NCI-H345 treated with DMSO at 0.1 percent for 48 hours (cell line): ENCODE measurements around the gene ZNF474.

ENCODE experiments used
- DNase-seq: peaks from one replicate; lab custom pipeline; 2025; ENCODE audit not compliant: unreplicated experiment; lab: John Stamatoyannopoulos, UW

Gene ZNF474

GRCh38 chr5:122153230-122153629 is 23.9 kb downstream of the ZNF474 start:
- DNase-seq: no peak

DNA sequence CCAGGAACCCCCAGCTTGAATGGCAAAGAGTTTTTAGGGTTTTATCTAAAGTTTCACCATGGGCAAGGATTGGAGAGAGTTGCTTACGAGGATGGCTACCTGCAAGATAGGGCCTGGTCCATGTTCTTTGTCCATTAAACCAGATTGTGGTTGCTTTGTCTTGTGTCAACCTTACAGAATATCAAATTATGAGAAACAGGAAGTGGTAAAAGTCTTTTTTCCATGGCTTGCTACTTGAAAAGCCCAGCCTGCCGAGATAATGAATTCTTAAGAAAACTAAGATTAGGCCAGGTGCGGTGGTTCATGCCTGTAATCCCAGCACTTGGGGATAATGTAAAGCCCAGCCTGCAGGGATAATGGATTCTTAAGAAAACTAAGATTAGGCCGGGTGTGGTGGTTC is 24.4 kb downstream of the ZNF474 start:
- DNase-seq: no peak

DNA sequence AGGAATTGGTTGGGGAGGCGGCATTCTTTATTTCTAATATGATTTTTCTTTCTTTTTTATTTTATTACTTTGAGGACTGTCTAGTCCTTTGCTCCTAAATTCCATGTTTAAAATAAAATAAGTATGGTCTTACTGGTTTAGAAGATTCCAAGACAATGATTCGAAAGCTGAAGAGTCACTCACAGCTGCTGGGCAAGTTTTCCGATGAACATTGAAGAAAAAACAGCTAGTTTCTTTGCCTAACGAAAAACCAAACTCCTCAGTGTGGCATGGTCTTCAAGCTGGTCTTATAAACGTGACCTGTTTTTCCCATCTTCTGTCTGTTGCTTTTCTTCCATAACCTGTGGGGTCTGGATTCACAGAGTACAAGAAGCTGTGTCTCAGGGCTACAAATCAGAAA is 25.1 kb downstream of the ZNF474 start:
- no peak for DNase-seq

GRCh38 chr5:122154910-122155309 is 25.6 kb downstream of the ZNF474 start:
- no peak for DNase-seq

- no peak for DNase-seq
Measured at GRCh38 chr5:122155546-122155945, 26.2 kb downstream of the ZNF474 start.

DNA sequence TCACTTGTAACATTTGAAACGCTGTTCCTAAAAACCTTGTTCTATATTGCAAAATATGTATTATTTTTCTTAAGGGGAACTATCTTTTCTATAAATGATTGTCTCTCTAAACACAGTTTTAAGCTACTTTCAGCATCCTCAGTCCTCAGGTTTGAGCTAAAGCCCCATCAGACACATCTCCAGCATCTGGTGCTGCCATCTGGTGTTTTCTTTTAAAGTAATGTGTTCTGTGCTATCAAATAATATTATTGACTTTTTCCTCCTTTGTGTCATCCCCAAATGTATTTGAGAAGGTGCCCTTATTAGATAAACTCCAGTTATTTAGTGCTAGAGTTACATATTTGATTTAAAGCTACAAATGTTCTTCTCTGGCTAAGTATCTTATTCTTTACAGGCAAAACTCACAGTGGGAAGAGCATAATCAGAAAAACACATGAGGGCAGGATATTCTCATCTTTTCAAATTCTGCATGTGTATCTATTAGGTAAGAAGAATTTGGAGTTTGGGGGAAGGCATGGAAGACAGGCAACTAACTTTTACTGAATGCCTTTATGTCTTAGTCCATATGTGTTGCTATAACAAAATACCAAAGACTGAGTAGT is 27.5 kb downstream of the ZNF474 start:
- DNase-seq: peak; percentile 0

DNA sequence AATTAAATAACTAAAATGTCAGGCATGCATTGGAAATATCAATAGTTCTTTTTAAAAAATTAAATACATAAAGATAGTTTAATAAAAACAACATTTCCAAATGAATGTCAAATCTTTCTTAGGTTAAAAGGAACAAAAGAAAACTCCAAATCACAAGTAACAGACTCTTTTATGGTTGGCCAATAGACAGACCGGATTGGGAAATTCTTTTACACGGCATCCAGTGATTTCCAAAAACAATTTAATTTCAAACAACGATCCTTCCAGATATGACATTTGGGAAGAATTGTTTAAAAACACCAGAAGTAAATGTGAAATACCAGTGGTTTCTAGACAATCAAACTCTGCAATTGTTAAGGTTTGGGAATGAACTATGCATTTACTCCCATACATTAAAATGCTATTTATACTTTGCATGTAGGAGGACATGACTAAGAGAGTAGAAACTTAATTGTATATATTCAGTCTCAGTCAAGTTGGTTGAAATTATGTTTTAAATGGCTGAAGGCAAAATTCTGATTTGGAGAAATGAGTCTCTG is 32.8 kb downstream of the ZNF474 start:
- DNase-seq: no peak

- no peak for DNase-seq
Measured at GRCh38 chr5:122163121-122164069, 34.0 kb downstream of the ZNF474 start.

DNA sequence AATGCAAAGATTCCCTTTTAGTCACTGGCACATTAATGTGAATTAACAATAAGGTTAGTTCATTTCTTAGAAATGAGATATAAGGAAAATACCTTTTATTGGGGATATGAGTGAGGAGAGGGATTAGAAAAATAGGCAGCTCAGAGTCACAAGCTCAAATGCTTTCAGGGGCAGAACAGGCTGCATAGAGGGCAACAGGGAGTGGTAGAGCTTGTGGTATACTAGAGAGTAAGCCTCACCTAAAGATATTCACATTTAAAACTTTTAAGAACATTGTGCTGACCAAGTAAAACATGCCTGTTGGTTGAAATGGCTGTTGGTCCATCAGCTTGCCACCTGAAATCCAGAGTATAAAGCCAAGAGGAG is 34.7 kb downstream of the ZNF474 start:
- no peak for DNase-seq

DNA sequence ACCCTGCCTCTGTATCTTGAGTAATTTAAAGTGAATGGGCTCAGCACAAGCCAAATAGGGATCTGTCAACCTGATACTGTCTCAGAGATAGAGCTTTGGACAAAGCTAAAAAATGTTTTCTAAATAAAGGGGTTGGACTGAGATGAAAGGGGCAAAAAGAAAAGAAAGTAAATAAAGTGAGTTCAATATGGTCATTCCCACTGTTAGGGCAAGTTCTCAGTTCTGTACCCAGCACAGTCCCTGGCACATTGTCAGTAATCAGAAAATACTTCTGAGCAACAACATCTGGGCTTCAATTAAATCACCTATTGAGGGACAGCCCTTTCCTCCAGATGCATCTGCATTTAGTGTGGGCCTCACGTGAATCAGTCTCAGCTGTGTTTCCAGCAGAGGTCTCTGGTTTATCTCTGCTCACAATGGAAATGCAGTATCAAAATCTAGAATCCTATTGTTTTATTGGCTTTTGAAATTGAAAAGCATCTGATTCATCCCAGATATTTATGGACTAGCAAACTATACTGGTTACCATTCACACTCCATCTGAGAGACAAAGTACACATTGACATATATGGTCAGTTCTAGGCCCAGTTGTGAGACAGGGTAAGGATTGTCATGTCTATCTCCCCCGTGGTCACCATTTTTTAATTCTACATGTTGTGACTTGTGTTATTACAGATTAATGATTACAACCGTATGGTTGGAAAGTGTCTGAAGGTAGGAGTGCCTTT is 35.6 kb downstream of the ZNF474 start:
- DNase-seq: no peak

DNA sequence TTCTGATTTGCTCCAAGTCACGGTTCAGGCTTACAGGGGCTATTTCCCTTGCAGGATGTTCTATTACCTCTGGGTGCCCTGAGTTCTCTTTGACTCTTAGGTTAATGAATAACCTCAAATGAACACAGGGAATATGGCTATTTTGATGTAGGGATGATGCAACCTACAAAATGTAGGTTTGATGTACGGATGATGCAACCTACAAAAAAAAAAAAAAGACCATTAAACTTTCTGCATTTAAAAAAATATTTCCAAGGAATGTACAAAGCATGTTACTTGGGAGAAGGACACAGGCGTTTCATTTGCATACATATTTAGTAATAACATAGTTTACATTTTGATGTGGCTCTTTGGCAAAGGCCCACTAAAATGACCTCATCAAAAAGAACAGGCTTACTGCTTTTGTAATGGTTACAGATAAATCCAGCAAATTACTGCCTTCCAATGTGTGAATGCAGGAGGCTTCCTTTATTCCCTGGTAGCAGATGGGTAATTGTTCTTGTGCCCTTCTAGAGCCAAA is 36.3 kb downstream of the ZNF474 start:
- DNase-seq: no peak

- DNase-seq: no peak
Measured at GRCh38 chr5:122169350-122170103, 40.2 kb downstream of the ZNF474 start.

DNA sequence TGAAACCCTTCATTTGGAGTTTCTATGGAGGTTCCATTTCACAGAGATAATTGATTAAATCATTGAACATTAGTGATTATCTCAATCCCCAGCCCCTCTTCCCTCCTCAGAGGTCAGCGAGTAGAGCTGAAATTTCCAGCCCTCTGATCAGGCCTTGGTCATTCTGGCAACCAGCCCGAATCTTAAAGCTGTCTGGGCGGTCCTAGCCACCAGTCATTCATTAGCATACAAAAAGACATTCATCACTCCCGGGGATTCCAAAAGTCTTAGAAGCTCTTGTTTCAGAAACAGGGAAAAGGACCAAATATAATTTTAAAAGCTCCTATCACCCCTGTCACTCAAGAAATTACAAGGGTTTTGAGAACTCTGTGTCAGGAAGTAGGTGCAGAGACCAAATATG is 41.3 kb downstream of the ZNF474 start:
- no peak for DNase-seq

GRCh38 chr5:122172207-122172606 is 42.9 kb downstream of the ZNF474 start:
- no peak for DNase-seq

DNA sequence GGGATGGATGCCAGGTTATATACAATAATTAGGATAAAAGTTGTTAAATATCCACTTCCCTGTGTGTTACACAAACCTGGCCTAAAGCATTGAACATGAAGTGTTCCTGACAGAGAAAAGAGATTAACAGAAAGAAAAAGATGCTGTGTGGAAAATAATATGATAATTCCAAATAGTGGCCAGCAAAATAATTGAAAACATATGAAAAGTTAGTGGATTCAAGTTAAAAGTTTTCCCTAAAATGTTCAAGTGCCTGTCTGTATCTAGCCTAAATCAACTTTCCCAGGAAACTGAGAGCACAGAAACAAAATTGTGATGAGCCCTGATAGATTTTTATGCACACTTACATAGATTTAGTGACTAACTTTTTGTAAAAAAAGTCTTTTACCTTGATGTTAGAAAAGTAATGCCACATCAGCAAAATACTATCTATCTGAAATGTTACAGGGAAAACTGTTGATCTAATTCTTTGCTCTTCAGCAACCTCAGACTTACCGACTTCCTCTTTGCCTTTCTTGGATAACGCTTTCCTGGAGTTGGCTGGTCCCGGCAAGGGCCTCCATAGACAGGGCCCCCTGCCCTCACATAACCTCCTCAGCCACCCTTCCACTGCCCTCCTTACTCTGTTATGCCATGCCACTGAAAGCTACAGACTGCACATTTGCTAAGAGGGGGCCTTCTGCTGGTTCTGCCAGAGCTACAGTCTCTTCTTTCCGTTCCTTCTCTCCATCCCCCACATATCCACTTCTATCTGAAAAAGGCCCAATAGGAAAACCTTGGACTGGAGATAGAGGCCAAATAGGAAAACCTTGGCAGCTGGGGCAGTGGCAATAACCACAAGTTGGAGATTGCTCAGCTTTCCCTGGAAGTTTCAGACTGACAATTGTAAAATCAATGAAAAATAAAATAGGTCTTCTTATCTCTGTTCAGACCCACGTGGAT is 44.4 kb downstream of the ZNF474 start:
- no peak for DNase-seq

DNA sequence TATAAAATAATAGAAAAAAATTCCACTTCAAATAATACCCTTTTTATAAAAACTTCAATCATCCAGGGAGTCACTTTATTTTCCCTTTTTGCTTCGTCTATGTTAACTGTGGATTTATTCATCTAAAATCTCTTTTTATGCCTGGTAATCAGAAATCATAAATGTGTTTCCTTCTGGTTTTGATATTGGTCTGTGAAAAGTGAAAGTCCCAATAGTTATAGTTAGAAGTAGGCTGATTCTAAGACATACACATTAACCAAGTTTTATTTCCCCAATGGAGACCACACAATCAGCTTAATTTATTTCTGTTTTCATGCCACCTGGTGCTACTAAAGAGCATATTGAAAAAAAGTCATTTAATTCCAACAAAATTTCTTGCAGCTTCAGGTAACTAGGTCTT is 45.7 kb downstream of the ZNF474 start:
- no peak for DNase-seq

DNA sequence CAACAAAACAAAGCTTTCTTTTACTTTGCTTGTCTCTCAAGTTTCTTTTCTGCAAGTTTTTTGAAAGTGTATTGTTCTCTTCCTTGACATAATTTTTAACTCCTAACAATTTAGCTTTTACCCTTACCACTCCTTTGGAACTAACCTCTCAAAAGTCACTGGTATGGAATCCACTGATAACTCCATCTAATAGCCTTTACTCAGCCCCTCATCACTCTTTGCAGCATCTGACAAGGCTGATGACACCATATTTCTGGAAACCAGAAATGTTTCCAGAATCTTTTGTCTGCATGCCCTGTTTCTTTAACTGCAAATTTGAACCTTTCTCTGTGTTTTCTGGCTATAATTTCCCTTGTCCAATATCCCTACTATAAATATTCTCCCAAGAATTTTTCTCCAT is 46.5 kb downstream of the ZNF474 start:
- no peak for DNase-seq

DNA sequence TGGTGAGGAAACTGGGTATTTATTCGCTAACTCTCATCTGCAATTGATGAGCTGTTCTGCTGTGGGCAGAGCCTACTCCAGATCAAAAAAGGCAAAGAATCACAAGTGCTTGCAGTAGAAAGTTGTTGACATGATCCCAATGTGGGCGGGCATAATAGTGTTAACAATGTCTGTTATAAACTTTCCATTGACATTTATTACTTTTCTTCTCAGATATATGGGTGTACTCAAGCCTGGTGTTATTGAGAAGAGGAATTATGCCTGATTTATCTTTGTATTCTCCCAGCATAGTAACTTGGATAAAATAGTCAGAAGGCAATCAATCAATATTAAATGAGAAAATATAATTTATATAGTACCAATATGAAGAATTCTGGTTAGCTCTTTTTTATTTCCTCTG is 47.8 kb downstream of the ZNF474 start:
- no peak for DNase-seq

- DNase-seq: no peak
Measured at GRCh38 chr5:122179701-122180100, 50.4 kb downstream of the ZNF474 start.
